HK-2 (cell line): ENCODE data around the gene NID2.
A peak's percentile ranks its signal among the peaks of the same experiment; 100 is the strongest.

Source experiments
- DNase-seq: peaks from one replicate; pipeline ENCODE4 v3.0.0-alpha.2; 2018; ENCODE audit not compliant: unreplicated experiment

The NID2 gene

GRCh38 chr14:52003324-52003723 is 65.5 kb downstream of the NID2 start:
- no peak for DNase-seq

GRCh38 chr14:52002542-52002941 is 66.3 kb downstream of the NID2 start:
- DNase-seq, result no peak

- no peak for DNase-seq
Observed at GRCh38 chr14:52000696-52001095, 68.2 kb downstream of the NID2 start.

GRCh38 chr14:52000019-52000582 is 68.8 kb downstream of the NID2 start:
- no peak for DNase-seq

GRCh38 chr14:51999084-51999483 is 69.8 kb downstream of the NID2 start:
- DNase-seq, result no peak

- no peak for DNase-seq
Observed at GRCh38 chr14:51998348-51998747, 70.5 kb downstream of the NID2 start.

- DNase-seq, result no peak
Observed at GRCh38 chr14:51996148-51996746, 72.6 kb downstream of the NID2 start.

- no peak for DNase-seq
Observed at GRCh38 chr14:51993285-51993920, 75.5 kb downstream of the NID2 start.

GRCh38 chr14:51990488-51990887 is 78.4 kb downstream of the NID2 start:
- no peak for DNase-seq

- peak; percentile 90 for DNase-seq
Observed at GRCh38 chr14:51989293-51990234, 79.3 kb downstream of the NID2 start, which contains the start of gene RTRAF. Gene RTRAF, plus strand, starts transcription at chr14:51989546. Its CDS starts 94 bp downstream, at chr14:51989640.

- DNase-seq, result no peak
Observed at GRCh38 chr14:51988221-51988620, 80.6 kb downstream of the NID2 start.

GRCh38 chr14:51981218-51981854 is 87.5 kb downstream of the NID2 start:
- DNase-seq, result no peak

- DNase-seq, result peak; percentile 81
Observed at GRCh38 chr14:51979088-51979709, 89.7 kb downstream of the NID2 start.

GRCh38 chr14:51978681-51979085 is 90.2 kb downstream of the NID2 start:
- DNase-seq, result no peak

GRCh38 chr14:51977075-51977474 is 91.8 kb downstream of the NID2 start:
- DNase-seq, result no peak

- no peak for DNase-seq
Observed at GRCh38 chr14:51972566-51972965, 96.3 kb downstream of the NID2 start.

- no peak for DNase-seq
Observed at GRCh38 chr14:51969852-51970540, 98.9 kb downstream of the NID2 start.

- DNase-seq, result no peak
Observed at GRCh38 chr14:51967521-51967920, 101.3 kb downstream of the NID2 start.

- DNase-seq, result no peak
Observed at GRCh38 chr14:51963286-51963685, 105.6 kb downstream of the NID2 start.

GRCh38 chr14:51962711-51963110 is 106.1 kb downstream of the NID2 start:
- no peak for DNase-seq

- no peak for DNase-seq
Observed at GRCh38 chr14:51960866-51961265, 108.0 kb downstream of the NID2 start.
